Liver (tissue), 9 donors: ENCODE results near the gene HNMT. TPM values are rescaled to one million over a fixed set of nuclear protein-coding genes. Genes with fewer than 3 reads are reported as not detected.

Experiments
- DNase-seq: peaks from one replicate; pipeline ENCODE4 v3.0.0-alpha.2; 2017; ENCODE audit warnings: low spot score
- H3K27ac ChIP-seq, 2 donors: one replicate each; pipeline ENCODE4 v1.7.0; 2013; ENCODE audit warnings: inconsistent platforms in 2 of 2, low read length in 2 of 2, control low read depth in 1 of 2, low read depth in 1 of 2, mild to moderate bottlenecking in 1 of 2
- H3K27me3 ChIP-seq, 4 donors: one replicate each; pipeline versions ENCODE4 v1.6.1 to v1.7.0; 2013; ENCODE audit warnings: low read length in 3 of 4, inconsistent platforms in 1 of 4, mild to moderate bottlenecking in 1 of 4, moderate library complexity in 1 of 4; ENCODE audit not compliant: control insufficient read depth in 4 of 4, insufficient read depth in 4 of 4
- H3K36me3 ChIP-seq, 4 donors: one replicate each; pipeline versions ENCODE4 v1.6.1 to v1.7.0; 2013; ENCODE audit warnings: low read length in 3 of 4, mild to moderate bottlenecking in 3 of 4, low read depth in 1 of 4, moderate library complexity in 1 of 4; ENCODE audit not compliant: control insufficient read depth in 4 of 4, insufficient read depth in 3 of 4
- H3K4me1 ChIP-seq, 4 donors: one replicate each; pipeline versions ENCODE4 v1.6.1 to v1.7.0; 2013; ENCODE audit warnings: low read length in 3 of 4, mild to moderate bottlenecking in 3 of 4, moderate library complexity in 1 of 4; ENCODE audit not compliant: control insufficient read depth in 4 of 4, insufficient read depth in 4 of 4
- H3K4me3 ChIP-seq, 3 donors: one replicate each; pipeline versions ENCODE4 v1.6.1 to v1.7.0; 2013; ENCODE audit warnings: low read length in 3 of 3, control low read depth in 1 of 3, low read depth in 1 of 3, mild to moderate bottlenecking in 1 of 3
- H3K9ac ChIP-seq, 2 donors: one replicate each; pipeline ENCODE4 v1.7.0; 2013; ENCODE audit warnings: low read length in 2 of 2, mild to moderate bottlenecking in 2 of 2, moderate library complexity in 2 of 2, control low read depth in 1 of 2, low read depth in 1 of 2
- H3K9me3 ChIP-seq, 4 donors: one replicate each; pipeline versions ENCODE4 v1.6.1 to v1.7.0; 2013; ENCODE audit warnings: low read length in 3 of 4; ENCODE audit not compliant: control insufficient read depth in 4 of 4
- FOXA1 ChIP-seq: IDR thresholded peaks from 2 replicates; pipeline ENCODE4 v1.6.1; 2016; ENCODE audit warnings: antibody characterized with exemption
- HNF4A ChIP-seq, 2 donors: conservative IDR thresholded peaks; 2 replicates each; pipeline ENCODE4 v1.6.1; 2016; ENCODE audit warnings: antibody characterized with exemption in 2 of 2, mild to moderate bottlenecking in 2 of 2
- HNF4G ChIP-seq: IDR thresholded peaks from 2 replicates; pipeline ENCODE4 v1.6.1; 2016; ENCODE audit warnings: antibody characterized with exemption
- RAD21 ChIP-seq, 2 donors: IDR thresholded peaks; 2 replicates each; pipeline ENCODE4 v1.6.1; 2016; ENCODE audit warnings: antibody characterized with exemption in 2 of 2, mild to moderate bottlenecking in 2 of 2
- RXRA ChIP-seq, 2 donors: IDR thresholded peaks; 2 replicates each; pipeline ENCODE4 v1.6.1; 2017 to 2018; ENCODE audit warnings: antibody characterized with exemption in 2 of 2, mild to moderate bottlenecking in 1 of 2
- YY1 ChIP-seq: IDR thresholded peaks from 2 replicates; pipeline ENCODE4 v1.6.1; 2016; ENCODE audit warnings: antibody characterized with exemption, mild to moderate bottlenecking
- WGBS: extraction: QIAGEN DNeasy Blood & Tissue Kit; methylation state at CpG from one replicate; pipeline ENCODE4 v1.1.7; 2013; 5-methylcytosine and 5-hydroxymethylcytosine counted together
- polyA plus RNA-seq, 2 donors: library from polyadenylated mRNA; stranded (reverse) in 1 of 2; unstranded in 1 of 2; fragments of 200-250 nt in 1 of 2; fragments of >200 nt in 1 of 2; fragmentation: Nextera tagmentation in 1 of 2; extraction: Ambion mirVana in 1 of 2; gene quantifications; one replicate each; pipeline versions ENCODE4 v1.2.1 to v1.2.3, GENCODE V29; 2013 to 2015
- total RNA-seq, 2 donors: library from RNA; depleted of rRNA; stranded (reverse); fragments of >200 nt; gene quantifications; one replicate each; pipeline ENCODE4 v1.2.3, GENCODE V29; 2014
- TF ChIP-seq, protein P1 (sequence below): IDR thresholded peaks from 2 replicates; pipeline ENCODE4 v1.6.1; 2016; ENCODE audit warnings: antibody characterized with exemption, mild to moderate bottlenecking
- TF ChIP-seq, protein P2 (sequence below): IDR thresholded peaks from 2 replicates; pipeline ENCODE4 v1.6.1; 2016; ENCODE audit warnings: antibody characterized with exemption
- TF ChIP-seq, protein P3 (sequence below): fragments of 150-350 bp; IDR thresholded peaks from 2 replicates; pipeline ENCODE4 v1.5.1; 2017; ENCODE audit warnings: improper control_type of control experiment, low read depth, low read length; ENCODE audit not compliant: missing input control
- donor health status: healthy.
- donor health status: healthy.
- donor health status: healthy.
- donor health status: healthy.
- donor health status: healthy.

HNMT gene
- total and polyA plus RNA-seq, 4 donors, result 44.4 to 103 (median 78.5) TPM

DNA sequence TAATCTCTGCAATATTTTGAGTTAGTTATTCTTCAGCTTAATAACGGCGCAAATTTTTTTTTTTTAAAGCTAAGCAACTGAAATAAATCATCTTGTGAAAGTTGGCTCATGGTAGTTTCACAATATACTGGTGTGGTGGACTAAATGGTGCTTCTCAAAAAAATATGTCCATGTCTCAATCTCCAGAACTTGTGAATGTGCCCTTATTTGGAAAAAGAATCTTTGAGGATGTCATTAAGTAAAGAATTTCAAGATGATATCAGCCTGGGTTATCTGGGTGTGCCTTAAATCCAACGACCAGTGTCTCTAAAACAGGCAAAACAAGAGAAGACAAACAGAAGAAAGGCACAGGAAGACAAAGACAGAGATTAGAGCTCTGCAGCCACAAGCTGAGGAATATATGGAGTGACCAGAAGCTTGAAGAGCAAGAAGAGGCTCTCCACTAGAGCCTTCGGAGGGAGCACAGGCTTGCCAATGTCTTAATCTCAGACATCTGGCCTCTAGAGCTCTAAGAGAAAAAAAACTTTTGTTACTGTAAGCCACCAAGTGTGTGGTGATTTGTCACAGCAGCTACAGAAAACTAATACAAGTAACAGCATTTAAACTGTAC, 71.4 kb downstream of the HNMT start:
- TF ChIP-seq, protein P1, sequence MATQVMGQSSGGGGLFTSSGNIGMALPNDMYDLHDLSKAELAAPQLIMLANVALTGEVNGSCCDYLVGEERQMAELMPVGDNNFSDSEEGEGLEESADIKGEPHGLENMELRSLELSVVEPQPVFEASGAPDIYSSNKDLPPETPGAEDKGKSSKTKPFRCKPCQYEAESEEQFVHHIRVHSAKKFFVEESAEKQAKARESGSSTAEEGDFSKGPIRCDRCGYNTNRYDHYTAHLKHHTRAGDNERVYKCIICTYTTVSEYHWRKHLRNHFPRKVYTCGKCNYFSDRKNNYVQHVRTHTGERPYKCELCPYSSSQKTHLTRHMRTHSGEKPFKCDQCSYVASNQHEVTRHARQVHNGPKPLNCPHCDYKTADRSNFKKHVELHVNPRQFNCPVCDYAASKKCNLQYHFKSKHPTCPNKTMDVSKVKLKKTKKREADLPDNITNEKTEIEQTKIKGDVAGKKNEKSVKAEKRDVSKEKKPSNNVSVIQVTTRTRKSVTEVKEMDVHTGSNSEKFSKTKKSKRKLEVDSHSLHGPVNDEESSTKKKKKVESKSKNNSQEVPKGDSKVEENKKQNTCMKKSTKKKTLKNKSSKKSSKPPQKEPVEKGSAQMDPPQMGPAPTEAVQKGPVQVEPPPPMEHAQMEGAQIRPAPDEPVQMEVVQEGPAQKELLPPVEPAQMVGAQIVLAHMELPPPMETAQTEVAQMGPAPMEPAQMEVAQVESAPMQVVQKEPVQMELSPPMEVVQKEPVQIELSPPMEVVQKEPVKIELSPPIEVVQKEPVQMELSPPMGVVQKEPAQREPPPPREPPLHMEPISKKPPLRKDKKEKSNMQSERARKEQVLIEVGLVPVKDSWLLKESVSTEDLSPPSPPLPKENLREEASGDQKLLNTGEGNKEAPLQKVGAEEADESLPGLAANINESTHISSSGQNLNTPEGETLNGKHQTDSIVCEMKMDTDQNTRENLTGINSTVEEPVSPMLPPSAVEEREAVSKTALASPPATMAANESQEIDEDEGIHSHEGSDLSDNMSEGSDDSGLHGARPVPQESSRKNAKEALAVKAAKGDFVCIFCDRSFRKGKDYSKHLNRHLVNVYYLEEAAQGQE, result no peak
- TF ChIP-seq FOXA1, result no peak
- TF ChIP-seq HNF4A (conservative IDR thresholded peaks at IDR 0.05), result no peak
- no peak for TF ChIP-seq HNF4G
- no peak for TF ChIP-seq RXRA (IDR thresholded peaks at IDR 0.05)
- TF ChIP-seq, protein P2, sequence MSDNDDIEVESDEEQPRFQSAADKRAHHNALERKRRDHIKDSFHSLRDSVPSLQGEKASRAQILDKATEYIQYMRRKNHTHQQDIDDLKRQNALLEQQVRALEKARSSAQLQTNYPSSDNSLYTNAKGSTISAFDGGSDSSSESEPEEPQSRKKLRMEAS, result no peak
- TF ChIP-seq YY1, result no peak
- 90% methylated on average over 4 of the region's 4 CpGs for WGBS
- no peak overlapping the region for H3K4me3 ChIP-seq
- DNase-seq, result no peak
- H3K27ac ChIP-seq, result no peak overlapping the region
- H3K27me3 ChIP-seq, result no peaks in the 10 kb centered on the region
- no peaks in the 10 kb centered on the region for H3K36me3 ChIP-seq
- H3K9ac ChIP-seq, result no peak overlapping the region
- no peaks in the 10 kb centered on the region for H3K9me3 ChIP-seq
- no peaks in the 10 kb centered on the region for H3K4me1 ChIP-seq

DNA sequence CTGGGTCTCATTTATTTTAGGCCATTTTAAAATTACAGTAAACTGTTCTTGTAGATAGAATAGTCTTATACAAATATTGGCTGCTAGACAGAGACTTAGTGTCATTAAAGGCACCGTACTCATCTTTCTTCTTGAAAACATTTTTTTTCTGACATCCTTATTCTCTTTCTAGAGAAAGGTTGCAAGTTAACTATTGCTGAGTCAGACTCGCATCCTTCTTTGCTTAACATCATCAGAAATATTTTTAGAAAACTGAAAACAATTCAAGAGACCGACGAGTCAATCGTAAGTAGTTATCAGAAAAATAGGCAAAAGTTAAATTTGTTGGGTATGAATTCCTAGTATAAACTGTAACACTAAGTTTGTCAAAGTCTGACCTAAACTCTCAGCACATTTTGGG, 72.2 kb downstream of the HNMT start:
- 91% methylated on average over 5 of the region's 5 CpGs for WGBS
- Histone ChIP-seq H3K36me3 (no peaks in the 10 kb centered on the region), H3K4me1 (no peaks in the 10 kb centered on the region), H3K9ac (no peak overlapping the region), H3K4me3 (no peak overlapping the region), H3K9me3 (no peaks in the 10 kb centered on the region), H3K27ac (no peak overlapping the region), H3K27me3 (no peaks in the 10 kb centered on the region)
- TF ChIP-seq, protein P3, sequence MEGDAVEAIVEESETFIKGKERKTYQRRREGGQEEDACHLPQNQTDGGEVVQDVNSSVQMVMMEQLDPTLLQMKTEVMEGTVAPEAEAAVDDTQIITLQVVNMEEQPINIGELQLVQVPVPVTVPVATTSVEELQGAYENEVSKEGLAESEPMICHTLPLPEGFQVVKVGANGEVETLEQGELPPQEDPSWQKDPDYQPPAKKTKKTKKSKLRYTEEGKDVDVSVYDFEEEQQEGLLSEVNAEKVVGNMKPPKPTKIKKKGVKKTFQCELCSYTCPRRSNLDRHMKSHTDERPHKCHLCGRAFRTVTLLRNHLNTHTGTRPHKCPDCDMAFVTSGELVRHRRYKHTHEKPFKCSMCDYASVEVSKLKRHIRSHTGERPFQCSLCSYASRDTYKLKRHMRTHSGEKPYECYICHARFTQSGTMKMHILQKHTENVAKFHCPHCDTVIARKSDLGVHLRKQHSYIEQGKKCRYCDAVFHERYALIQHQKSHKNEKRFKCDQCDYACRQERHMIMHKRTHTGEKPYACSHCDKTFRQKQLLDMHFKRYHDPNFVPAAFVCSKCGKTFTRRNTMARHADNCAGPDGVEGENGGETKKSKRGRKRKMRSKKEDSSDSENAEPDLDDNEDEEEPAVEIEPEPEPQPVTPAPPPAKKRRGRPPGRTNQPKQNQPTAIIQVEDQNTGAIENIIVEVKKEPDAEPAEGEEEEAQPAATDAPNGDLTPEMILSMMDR, result no peak
- no peak for TF ChIP-seq FOXA1
- DNase-seq, result no peak

DNA sequence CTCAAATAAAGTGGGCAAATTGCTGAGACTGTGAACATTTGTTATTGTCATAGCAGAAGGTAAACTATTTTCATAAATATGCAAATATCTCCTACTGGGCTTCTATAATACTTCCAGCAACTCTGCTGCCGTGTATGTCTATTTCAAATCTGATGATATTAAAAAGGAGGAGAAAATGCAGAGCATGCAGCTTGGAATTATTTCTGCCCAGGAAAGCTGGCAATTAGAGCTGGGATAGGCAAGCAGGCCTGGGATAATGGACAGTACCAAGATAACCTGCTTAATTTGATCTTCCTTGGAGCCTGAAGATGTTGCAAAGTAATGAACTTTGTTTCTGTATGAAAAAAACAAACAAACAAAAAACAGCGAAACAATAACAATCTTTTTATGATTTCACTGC, 72.8 kb downstream of the HNMT start:
- WGBS, result 92% methylated on average over 2 of the region's 2 CpGs
- H3K27ac ChIP-seq, result no peak overlapping the region
- no peaks in the 10 kb centered on the region for H3K9me3 ChIP-seq
- H3K36me3 ChIP-seq, result no peaks in the 10 kb centered on the region
- no peak overlapping the region for H3K4me3 ChIP-seq
- H3K27me3 ChIP-seq, result no peaks in the 10 kb centered on the region
- no peaks in the 10 kb centered on the region for H3K4me1 ChIP-seq
- no peak for DNase-seq
- no peak for TF ChIP-seq RAD21 (IDR thresholded peaks at IDR 0.05)
- no peak overlapping the region for H3K9ac ChIP-seq
